K562 (cell line): Measurements from ENCODE around the gene BCAS1. TPM values are rescaled to one million over a fixed set of nuclear protein-coding genes. Genes with fewer than 3 reads are reported as not detected.

Source experiments
- ATAC-seq: fragments of 200-7000 bp; cut with Tn5 transposase; 3 replicates; pipeline ENCODE4 v1.9.1; 2020; ENCODE audit warnings: moderate library complexity
- BruUV-seq: library from RNA; stranded (reverse); fragments of 400-500 nt; replicated peaks from 2 replicates; lab custom pipeline; 2021; lab: Mats Ljungman, UMichigan
- CTCF ChIA-PET: fragments of 300-600 bp; formaldehyde crosslinking; extraction: SDS; loops from one replicate; lab custom pipeline; 2021; ENCODE audit warnings: low intra/inter-chr PET ratio; lab: Yijun Ruan, JAX
- POLR2A ChIA-PET: fragments of 300-600, 350-650 bp; sonication (Branson Sonifier 250); formaldehyde crosslinking; extraction: SDS; loops from one replicate; lab custom pipeline; 2021; ENCODE audit warnings: antibody characterized with exemption, inconsistent platforms; lab: Yijun Ruan, JAX
- DNase-seq, 4 experiments: peaks; one replicate each; pipeline versions ENCODE4 v3.0.0 to v3.0.0-alpha.2; 2011 to 2018; ENCODE audit warnings: low spot score in 3 of 4, mixed read lengths in 3 of 4; ENCODE audit errors: extremely low read depth in 1 of 4
- FAIRE-seq: peaks from 2 replicates; lab custom pipeline; 2011; peaks lifted over from hg19 to GRCh38; lab: Jason Lieb, UNC
- H2AFZ ChIP-seq: 2 replicates; pipeline ENCODE4 v1.6.0; 2011; ENCODE audit warnings: low read depth, low read length, control low read depth, inconsistent platforms
- H3K27ac ChIP-seq: fragments of 200-600 bp; 3 replicates; pipeline ENCODE4 v1.8.0; 2011; ENCODE audit warnings: low read depth, mild to moderate bottlenecking, control low read depth, inconsistent platforms, low read length, moderate library complexity, mixed read lengths; ENCODE audit errors: extremely low read depth
- H3K27me3 ChIP-seq, 2 experiments: fragments of 300-600 bp in 1 of 2; 2 replicates in 1 of 2; 3 replicates in 1 of 2; pipeline versions ENCODE4 v1.6.0 to v1.8.0; 2011; ENCODE audit warnings: inconsistent platforms in 2 of 2, low read length in 2 of 2, mild to moderate bottlenecking in 1 of 2, mixed read lengths in 1 of 2, moderate library complexity in 1 of 2; ENCODE audit not compliant: control insufficient read depth in 2 of 2, insufficient read depth in 2 of 2
- H3K36me3 ChIP-seq: fragments of 300-600 bp; 3 replicates; pipeline ENCODE4 v1.8.0; 2011; ENCODE audit warnings: mild to moderate bottlenecking, low read length, inconsistent platforms; ENCODE audit not compliant: control insufficient read depth, insufficient read depth
- H3K4me1 ChIP-seq, 2 experiments: fragments of 200-600 bp in 1 of 2; replicated peaks in 1 of 2; 2 replicates in 1 of 2; 3 replicates in 1 of 2; pipeline versions ENCODE4 v1.5.1 to v1.8.0; 2011; ENCODE audit warnings: inconsistent platforms in 2 of 2, low read length in 2 of 2, mild to moderate bottlenecking in 1 of 2, mixed read lengths in 1 of 2, moderate library complexity in 1 of 2; ENCODE audit not compliant: control insufficient read depth in 2 of 2, insufficient read depth in 2 of 2
- H3K4me2 ChIP-seq: 2 replicates; pipeline ENCODE4 v1.6.1; 2011; ENCODE audit warnings: low read length, control low read depth, inconsistent platforms, mixed read lengths; ENCODE audit not compliant: insufficient read depth
- H3K4me3 ChIP-seq: fragments of 200-600 bp; sonication (generic), shearing (Covaris generic); 2 replicates; pipeline ENCODE4 v1.5.1; 2016; ENCODE audit warnings: control low read depth, inconsistent platforms
- H3K79me2 ChIP-seq: fragments of 200-600 bp; 3 replicates; pipeline ENCODE4 v1.8.0; 2011; ENCODE audit warnings: low read length, inconsistent platforms; ENCODE audit not compliant: control insufficient read depth, insufficient read depth
- H3K9ac ChIP-seq, 2 experiments: 2 replicates each; pipeline versions ENCODE4 v1.6.0 to v1.6.1; 2011; ENCODE audit warnings: low read depth in 2 of 2, low read length in 2 of 2, control low read depth in 1 of 2, inconsistent platforms in 1 of 2, mild to moderate bottlenecking in 1 of 2, mixed read lengths in 1 of 2; ENCODE audit not compliant: insufficient read depth in 1 of 2
- H3K9me1 ChIP-seq: one replicate; pipeline ENCODE4 v1.6.0; 2011; ENCODE audit warnings: inconsistent platforms, mild to moderate bottlenecking, low read length, moderate library complexity; ENCODE audit not compliant: control insufficient read depth, insufficient read depth
- H3K9me3 ChIP-seq: replicated peaks from 2 replicates; pipeline ENCODE4 v1.5.1; 2011; ENCODE audit warnings: low read depth, low read length, inconsistent platforms; ENCODE audit not compliant: control insufficient read depth, insufficient read depth
- H4K20me1 ChIP-seq: replicated peaks from 2 replicates; pipeline ENCODE4 v1.6.1; 2011; ENCODE audit warnings: low read length, inconsistent platforms, mixed read lengths; ENCODE audit not compliant: control insufficient read depth, insufficient read depth
- CAMTA2 ChIP-seq: fragments of 250-450 bp; sonication (Bioruptor Pico); conservative IDR thresholded peaks from 2 replicates; pipeline ENCODE4 v1.5.1; 2022
- NR2F6 ChIP-seq: fragments of 450-650 bp; formaldehyde crosslinking; IDR thresholded peaks from 2 replicates; pipeline ENCODE4 v1.4.0; 2020; ENCODE audit warnings: mild to moderate bottlenecking
- WGBS: fragments of 100-300 bp; shearing (Covaris generic); methylation state at CpG from one replicate; pipeline ENCODE4 v1.1.6; 2016; ENCODE audit warnings: low coverage, mixed read lengths; ENCODE audit not compliant: insufficient coverage; ENCODE audit errors: missing lambda C conversion rate; 5-methylcytosine and 5-hydroxymethylcytosine counted together
- in situ Hi-C: fragments of 300-500 bp; cut with MboI; formaldehyde crosslinking; loops from 4 replicates; pipeline ENCODE4 v1.15.0; 2018; ENCODE audit warnings: inconsistent platforms, mixed read lengths
- intact Hi-C: fragments of 100-400 bp; cut with micrococcal nuclease; formaldehyde crosslinking; loops from 2 replicates; pipeline ENCODE4 v1.14.2; 2022
- polyA plus RNA-seq, 8 experiments: library from polyadenylated mRNA; depleted of rRNA in 4 of 8; stranded (reverse) in 5 of 8; unstranded in 3 of 8; fragments of >200 nt; fragmentation: Nextera tagmentation in 2 of 8; fragmentation: Illumina TruSeq in 1 of 8; extraction: Ambion mirVana in 2 of 8; extraction: Trizol in 1 of 8; gene quantifications; 2 replicates each; pipeline versions ENCODE4 v1.2.1 to v1.2.3, GENCODE V29; 2011 to 2014; ENCODE audit warnings: inconsistent platforms in 1 of 8, missing spikeins in 1 of 8
- total RNA-seq, 7 experiments: library from RNA; depleted of rRNA in 6 of 7; stranded (reverse); fragments of >200 nt in 6 of 7; fragmentation: Illumina TruSeq in 2 of 7; extraction: Trizol in 2 of 7; gene quantifications; 2 replicates each; pipeline versions ENCODE4 v1.2.1 to v1.2.3, GENCODE V29; 2011 to 2021; ENCODE audit warnings: low replicate concordance in 1 of 7
- TF ChIP-seq, protein P1 (sequence below): fragments of 450-650 bp; formaldehyde crosslinking; IDR thresholded peaks from 2 replicates; pipeline ENCODE4 v1.4.0; 2020; ENCODE audit warnings: mild to moderate bottlenecking
- TF ChIP-seq, protein P2 (sequence below): fragments of 250-450 bp; sonication (Bioruptor Pico); IDR thresholded peaks from 2 replicates; pipeline ENCODE4 v1.5.0; 2021; ENCODE audit warnings: mild to moderate bottlenecking, moderate library complexity
- TF ChIP-seq, protein P3 (sequence below), 3 experiments: fragments of 200-800 bp in 1 of 3; fragments of 250-450 bp in 1 of 3; fragments of 450-650 bp in 1 of 3; sonication (Bioruptor Pico) in 1 of 3; sonication (Bioruptor generic) in 1 of 3; formaldehyde crosslinking in 1 of 3; IDR thresholded peaks; 2 replicates each; pipeline versions ENCODE4 v1.6.1 to v1.8.0; 2016 to 2022; ENCODE audit warnings: mild to moderate bottlenecking in 2 of 3, missing genetic modification characterization in 2 of 3, missing compliant biosample characterization in 1 of 3, moderate library complexity in 1 of 3

BCAS1 gene
- total and polyA plus RNA-seq, 9 of the 15 experiments (the other 6 are each of a cell fraction or from before 2014, with no cell fraction given): 0.18 to 2.3 (median 0.93) TPM

DNA sequence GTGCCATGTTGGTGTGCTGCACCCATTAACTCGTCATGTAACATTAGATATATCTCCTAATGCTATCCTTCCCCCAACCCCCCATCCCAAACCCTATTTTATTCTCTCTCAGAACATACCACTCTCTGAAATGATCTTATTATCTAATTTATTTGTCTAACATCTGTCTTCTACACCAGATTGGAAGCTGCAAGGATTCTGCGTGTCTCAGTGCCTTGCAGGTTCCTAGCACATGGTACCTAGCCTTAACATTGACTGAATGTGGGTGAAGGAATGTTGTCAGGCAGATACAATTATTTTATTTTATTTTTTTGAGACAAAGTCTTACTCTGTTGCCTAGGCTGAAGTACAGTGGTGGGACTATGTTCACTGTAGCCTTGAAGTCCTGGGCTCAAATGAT is 124.9 kb downstream of the BCAS1 start:
- no peak overlapping the region for H3K4me3 ChIP-seq
- FAIRE-seq: no peak
- peaks cover 0 to 28% of the 10 kb centered on the region in 2 experiments; a peak in 3 of 5 replicates for H3K4me1 ChIP-seq
- H3K4me2 ChIP-seq: no peak overlapping the region
- H3K79me2 ChIP-seq: no peaks in the 10 kb centered on the region
- H4K20me1 ChIP-seq: no peaks in the 10 kb centered on the region
- H3K9me1 ChIP-seq: no peaks in the 10 kb centered on the region
- no peaks in the 10 kb centered on the region for H3K27me3 ChIP-seq
- BruUV-seq: no TSS peak
- no peak overlapping the region for H2AFZ ChIP-seq
- in situ Hi-C loops: no loop called here
- ChIA-PET CTCF (no interaction called here), POLR2A (interaction anchor here (0.6 kb wide), 1 partner anchor 20 kb away, joined by 5 read pairs; no protein-coding TSS in a partner anchor)
- H3K9ac ChIP-seq: no peak overlapping the region
- ATAC-seq: no peak
- TF ChIP-seq NR2F6 (CRISPR knock-in tag): no peak
- TF ChIP-seq, protein P1, sequence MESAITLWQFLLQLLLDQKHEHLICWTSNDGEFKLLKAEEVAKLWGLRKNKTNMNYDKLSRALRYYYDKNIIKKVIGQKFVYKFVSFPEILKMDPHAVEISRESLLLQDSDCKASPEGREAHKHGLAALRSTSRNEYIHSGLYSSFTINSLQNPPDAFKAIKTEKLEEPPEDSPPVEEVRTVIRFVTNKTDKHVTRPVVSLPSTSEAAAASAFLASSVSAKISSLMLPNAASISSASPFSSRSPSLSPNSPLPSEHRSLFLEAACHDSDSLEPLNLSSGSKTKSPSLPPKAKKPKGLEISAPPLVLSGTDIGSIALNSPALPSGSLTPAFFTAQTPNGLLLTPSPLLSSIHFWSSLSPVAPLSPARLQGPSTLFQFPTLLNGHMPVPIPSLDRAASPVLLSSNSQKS (CRISPR knock-in tag): no peak
- TF ChIP-seq, protein P2, sequence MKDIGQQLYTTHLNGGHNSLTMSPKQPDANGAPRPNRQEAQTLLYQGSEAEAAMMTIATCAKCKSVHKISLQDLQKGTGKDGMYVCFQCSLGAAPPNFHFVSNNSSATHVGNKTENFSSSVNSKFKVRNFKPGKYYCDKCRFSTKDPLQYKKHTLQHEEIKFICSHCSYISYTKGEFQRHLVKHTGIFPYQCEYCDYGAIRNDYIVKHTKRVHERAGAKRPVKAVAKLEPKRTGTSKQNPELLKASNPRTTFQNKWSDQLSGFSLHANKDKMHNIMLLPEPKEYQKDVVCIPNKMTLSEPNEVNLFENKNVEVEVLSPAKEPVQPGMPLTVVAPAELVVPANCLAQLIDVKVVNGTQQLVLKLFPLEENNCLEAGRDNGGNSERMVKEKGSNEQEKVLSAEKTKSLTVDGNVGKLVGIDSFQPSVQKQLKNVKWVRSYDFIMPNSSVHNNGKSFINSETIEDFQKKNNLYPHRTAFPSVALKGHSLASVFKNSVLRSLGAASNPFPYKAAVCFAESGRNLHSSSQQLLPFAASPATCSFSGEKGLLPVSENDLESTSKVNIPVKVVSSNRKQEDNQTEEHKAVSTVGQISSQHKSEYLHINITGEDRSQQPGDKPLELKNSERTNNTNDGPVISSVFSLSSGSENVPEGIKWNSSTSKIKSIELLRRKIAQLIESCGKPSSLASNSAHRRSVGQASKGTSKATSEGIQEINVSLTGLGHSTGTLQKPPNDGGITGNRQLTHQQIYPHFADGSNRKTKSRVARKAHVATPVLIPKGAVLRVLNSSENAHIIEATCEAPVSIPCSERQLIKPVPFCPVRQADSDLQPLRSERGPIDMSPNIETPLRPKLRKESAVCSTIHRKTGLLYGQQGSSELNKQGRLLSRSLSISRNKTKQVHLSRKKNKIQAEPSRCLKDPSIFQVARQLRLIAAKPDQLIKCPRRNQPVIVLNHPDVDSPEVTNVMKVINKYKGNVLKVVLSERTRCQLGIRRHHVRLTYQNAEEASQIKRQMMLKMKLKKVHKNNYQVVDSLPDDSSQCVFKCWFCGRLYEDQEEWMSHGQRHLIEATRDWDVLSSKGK (CRISPR knock-in tag): no peak
- no peak for TF ChIP-seq CAMTA2 (CRISPR knock-in tag)
- TF ChIP-seq, protein P3, sequence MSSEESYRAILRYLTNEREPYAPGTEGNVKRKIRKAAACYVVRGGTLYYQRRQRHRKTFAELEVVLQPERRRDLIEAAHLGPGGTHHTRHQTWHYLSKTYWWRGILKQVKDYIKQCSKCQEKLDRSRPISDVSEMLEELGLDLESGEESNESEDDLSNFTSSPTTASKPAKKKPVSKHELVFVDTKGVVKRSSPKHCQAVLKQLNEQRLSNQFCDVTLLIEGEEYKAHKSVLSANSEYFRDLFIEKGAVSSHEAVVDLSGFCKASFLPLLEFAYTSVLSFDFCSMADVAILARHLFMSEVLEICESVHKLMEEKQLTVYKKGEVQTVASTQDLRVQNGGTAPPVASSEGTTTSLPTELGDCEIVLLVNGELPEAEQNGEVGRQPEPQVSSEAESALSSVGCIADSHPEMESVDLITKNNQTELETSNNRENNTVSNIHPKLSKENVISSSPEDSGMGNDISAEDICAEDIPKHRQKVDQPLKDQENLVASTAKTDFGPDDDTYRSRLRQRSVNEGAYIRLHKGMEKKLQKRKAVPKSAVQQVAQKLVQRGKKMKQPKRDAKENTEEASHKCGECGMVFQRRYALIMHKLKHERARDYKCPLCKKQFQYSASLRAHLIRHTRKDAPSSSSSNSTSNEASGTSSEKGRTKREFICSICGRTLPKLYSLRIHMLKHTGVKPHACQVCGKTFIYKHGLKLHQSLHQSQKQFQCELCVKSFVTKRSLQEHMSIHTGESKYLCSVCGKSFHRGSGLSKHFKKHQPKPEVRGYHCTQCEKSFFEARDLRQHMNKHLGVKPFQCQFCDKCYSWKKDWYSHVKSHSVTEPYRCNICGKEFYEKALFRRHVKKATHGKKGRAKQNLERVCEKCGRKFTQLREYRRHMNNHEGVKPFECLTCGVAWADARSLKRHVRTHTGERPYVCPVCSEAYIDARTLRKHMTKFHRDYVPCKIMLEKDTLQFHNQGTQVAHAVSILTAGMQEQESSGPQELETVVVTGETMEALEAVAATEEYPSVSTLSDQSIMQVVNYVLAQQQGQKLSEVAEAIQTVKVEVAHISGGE (CRISPR knock-in tag; IDR thresholded peaks at IDR 0.05): peak in 1 of 3 experiments; percentile 71; a peak in 1 of 6 replicates
- TF ChIP-seq, all 486 proteins: peak for 1
- intact Hi-C loops: loop anchor here (10.0 kb wide), 1 partner anchor 741 kb away; no protein-coding TSS in a partner anchor
- H3K36me3 ChIP-seq: no peaks in the 10 kb centered on the region
- DNase-seq: no peak
- 27% methylated on average over 2 of the region's 2 CpGs for WGBS
- no peak overlapping the region for H3K27ac ChIP-seq
- no peaks in the 10 kb centered on the region for H3K9me3 ChIP-seq
